ENCODE results near the gene TMX2.

GRCh38 chr11:57758174-57758573 is 45.8 kb downstream of the TMX2 start:
- TF ChIP-seq POLR2A (IDR thresholded peaks at IDR 0.05): no peak
- TF ChIP-seq, protein P1, sequence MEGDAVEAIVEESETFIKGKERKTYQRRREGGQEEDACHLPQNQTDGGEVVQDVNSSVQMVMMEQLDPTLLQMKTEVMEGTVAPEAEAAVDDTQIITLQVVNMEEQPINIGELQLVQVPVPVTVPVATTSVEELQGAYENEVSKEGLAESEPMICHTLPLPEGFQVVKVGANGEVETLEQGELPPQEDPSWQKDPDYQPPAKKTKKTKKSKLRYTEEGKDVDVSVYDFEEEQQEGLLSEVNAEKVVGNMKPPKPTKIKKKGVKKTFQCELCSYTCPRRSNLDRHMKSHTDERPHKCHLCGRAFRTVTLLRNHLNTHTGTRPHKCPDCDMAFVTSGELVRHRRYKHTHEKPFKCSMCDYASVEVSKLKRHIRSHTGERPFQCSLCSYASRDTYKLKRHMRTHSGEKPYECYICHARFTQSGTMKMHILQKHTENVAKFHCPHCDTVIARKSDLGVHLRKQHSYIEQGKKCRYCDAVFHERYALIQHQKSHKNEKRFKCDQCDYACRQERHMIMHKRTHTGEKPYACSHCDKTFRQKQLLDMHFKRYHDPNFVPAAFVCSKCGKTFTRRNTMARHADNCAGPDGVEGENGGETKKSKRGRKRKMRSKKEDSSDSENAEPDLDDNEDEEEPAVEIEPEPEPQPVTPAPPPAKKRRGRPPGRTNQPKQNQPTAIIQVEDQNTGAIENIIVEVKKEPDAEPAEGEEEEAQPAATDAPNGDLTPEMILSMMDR (IDR thresholded peaks at IDR 0.05 in 4 of 5, conservative IDR thresholded peaks at IDR 0.05 in 1 of 5): no peak

Data from gastrocnemius medialis (tissue), 4 donors.